Measurements from ENCODE around the gene CAVIN2.
A peak's percentile ranks its signal among the peaks of the same experiment; 100 is the strongest.

Gene CAVIN2

GRCh38 chr2:191846515-191847476, at the start of gene CAVIN2:
Gene CAVIN2, minus strand, starts transcription at chr2:191847088. Its CDS starts 163 bp downstream, at chr2:191846925.
- no peak for DNase-seq (ENCODE audit: low spot score)

GRCh38 chr2:191895743-191896142, 48.9 kb upstream of the CAVIN2 start:
- DNase-seq (ENCODE audit: low spot score): no peak

GRCh38 chr2:191895195-191895594, 48.3 kb upstream of the CAVIN2 start:
- no peak for DNase-seq (ENCODE audit: low spot score)

GRCh38 chr2:191894681-191895147, 47.8 kb upstream of the CAVIN2 start:
- no peak for DNase-seq (ENCODE audit: low spot score)

- no peak for DNase-seq (ENCODE audit: low spot score)
Observed at GRCh38 chr2:191892391-191892790, 45.5 kb upstream of the CAVIN2 start.

- no peak for DNase-seq (ENCODE audit: low spot score)
Observed at GRCh38 chr2:191891656-191892055, 44.8 kb upstream of the CAVIN2 start.

- DNase-seq (ENCODE audit: low spot score): no peak
Observed at GRCh38 chr2:191889931-191890330, 43.0 kb upstream of the CAVIN2 start.

GRCh38 chr2:191888400-191889166, 41.7 kb upstream of the CAVIN2 start:
- DNase-seq (ENCODE audit: low spot score): no peak

- no peak for DNase-seq (ENCODE audit: low spot score)
Observed at GRCh38 chr2:191885650-191886049, 38.8 kb upstream of the CAVIN2 start.

GRCh38 chr2:191885098-191885497, 38.2 kb upstream of the CAVIN2 start:
- DNase-seq (ENCODE audit: low spot score): no peak

GRCh38 chr2:191881982-191882816, 35.3 kb upstream of the CAVIN2 start:
- DNase-seq (ENCODE audit: low spot score): no peak

GRCh38 chr2:191878548-191879279, 31.8 kb upstream of the CAVIN2 start:
- DNase-seq (ENCODE audit: low spot score): no peak

- no peak for DNase-seq (ENCODE audit: low spot score)
Observed at GRCh38 chr2:191877875-191878274, 31.0 kb upstream of the CAVIN2 start.

- DNase-seq (ENCODE audit: low spot score): no peak
Observed at GRCh38 chr2:191875859-191876258, 29.0 kb upstream of the CAVIN2 start.

- no peak for DNase-seq (ENCODE audit: low spot score)
Observed at GRCh38 chr2:191870744-191871143, 23.9 kb upstream of the CAVIN2 start.

- DNase-seq (ENCODE audit: low spot score): no peak
Observed at GRCh38 chr2:191869781-191870180, 22.9 kb upstream of the CAVIN2 start.

- DNase-seq (ENCODE audit: low spot score): peak; percentile 44
Observed at GRCh38 chr2:191869178-191869577, 22.3 kb upstream of the CAVIN2 start.

GRCh38 chr2:191867507-191867847, 20.6 kb upstream of the CAVIN2 start:
- no peak for DNase-seq (ENCODE audit: low spot score)

GRCh38 chr2:191866675-191867506, 20.0 kb upstream of the CAVIN2 start:
- peak; percentile 23 for DNase-seq (ENCODE audit: low spot score)

GRCh38 chr2:191866195-191866594, 19.3 kb upstream of the CAVIN2 start:
- no peak for DNase-seq (ENCODE audit: low spot score)

All from putamen (tissue), 1 donor.